Embryonic facial prominence (tissue), 1 donor: ENCODE results near the gene ALG5.

Source experiments
- DNase-seq: peaks from one replicate; pipeline ENCODE4 v3.0.0-alpha.2; 2016; ENCODE audit errors: extremely low spot score

The ALG5 gene

DNA sequence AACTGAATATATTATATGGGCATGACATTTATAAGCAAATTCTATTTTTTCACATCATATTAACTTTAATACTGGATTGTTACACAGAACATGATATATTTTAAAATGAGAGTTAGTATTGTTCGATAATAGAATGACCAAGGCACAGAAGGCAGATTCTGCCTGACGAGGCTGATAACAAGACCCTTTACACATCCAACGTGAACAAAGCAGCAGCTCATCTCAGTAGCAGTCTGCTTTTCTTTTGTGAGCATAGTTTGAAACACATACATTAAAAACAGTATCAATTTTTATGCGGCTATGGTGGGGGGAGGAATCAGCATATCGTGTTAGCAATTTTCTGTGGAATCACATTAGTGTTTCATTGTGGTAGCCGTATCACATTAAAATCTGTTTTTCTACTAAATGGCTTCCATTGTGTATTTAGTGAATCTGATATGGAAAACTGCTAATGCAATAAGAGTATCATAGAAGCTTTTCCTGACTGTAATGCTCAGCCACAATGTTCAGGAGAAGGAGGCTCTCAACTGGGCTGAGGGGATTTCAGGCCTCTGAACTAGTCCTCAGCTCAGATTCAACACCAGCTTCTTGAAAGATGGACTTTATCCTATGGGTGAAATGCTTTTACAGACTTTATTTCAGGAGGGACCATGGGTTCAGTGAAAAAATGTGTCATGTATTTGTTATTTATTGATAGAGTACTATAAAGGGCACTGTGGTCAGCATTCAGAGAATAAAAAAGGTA is 83.1 kb downstream of the ALG5 start:
- DNase-seq = no peak

DNA sequence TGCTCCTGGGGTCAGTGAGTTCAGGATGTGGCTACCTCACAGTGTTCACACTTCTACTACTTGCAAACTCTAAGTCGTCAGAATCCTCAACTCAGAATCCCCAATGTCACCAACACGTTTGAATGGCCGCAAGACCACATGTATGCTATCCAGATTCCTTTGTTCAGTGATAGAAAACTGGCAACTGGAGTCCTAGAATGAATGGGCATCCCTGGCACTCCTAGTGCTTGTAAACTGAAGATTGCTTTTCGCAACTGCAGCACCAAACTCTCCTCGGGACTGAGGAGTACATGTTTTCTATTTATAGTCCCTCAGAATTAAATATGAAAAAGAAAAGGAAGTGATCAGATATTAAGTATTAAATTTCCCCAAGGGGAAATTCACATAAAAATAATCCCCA is 84.0 kb downstream of the ALG5 start:
- DNase-seq = no peak

DNA sequence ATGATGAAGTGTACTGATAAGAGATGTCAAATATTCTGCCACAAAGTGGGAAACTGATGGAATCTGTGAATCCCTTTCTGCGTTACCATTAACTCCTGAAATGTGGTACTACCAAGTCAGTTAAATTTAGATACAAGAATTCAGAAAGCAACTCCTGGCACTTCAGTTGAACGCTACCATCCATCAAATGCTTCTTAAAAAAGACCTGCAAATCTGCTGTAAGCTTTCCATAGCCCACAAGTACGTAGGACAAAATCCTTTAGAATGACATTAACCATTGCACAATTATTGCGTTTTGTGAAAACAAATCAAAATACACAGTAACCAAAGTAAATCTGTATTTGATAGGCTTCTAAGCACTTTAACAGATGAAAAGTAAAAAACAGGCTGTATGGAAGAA is 84.5 kb downstream of the ALG5 start:
- no peak for DNase-seq

DNA sequence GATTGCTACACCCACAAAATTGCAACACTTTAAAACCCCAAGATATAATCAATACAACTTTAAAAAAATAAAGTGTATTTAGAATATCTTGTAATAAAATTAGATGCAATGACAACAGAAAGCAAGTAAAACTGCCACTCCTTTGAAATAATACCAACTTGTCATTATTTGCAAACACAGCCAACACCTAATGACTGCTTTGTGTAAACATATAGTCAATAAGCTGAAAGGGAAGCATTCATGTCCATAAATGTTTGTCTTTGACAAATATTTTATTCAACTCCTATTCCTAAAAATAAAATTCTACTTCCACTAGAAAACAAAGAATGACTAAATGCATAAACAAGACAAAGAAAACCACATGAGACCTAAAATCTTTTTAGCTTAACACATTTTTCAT is 85.7 kb downstream of the ALG5 start:
- DNase-seq = no peak

DNA sequence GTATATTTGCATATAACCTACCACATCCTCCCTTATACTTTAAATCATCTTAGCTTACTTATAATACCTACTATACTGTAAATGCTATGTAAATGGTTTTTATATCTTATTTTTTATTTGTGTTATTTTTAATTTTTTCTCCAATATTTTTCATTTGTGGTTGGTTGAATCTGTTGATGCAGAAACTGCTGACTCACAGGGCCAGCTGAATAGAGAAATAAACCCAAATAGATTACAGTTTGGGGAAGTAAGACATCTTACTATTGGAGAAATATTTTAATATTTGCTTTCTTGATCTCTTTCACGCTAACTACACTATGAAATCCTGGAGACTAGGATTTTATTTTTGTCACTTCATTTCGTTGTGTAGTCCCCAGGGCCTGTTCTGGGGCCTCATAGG is 86.2 kb downstream of the ALG5 start:
- no peak for DNase-seq

DNA sequence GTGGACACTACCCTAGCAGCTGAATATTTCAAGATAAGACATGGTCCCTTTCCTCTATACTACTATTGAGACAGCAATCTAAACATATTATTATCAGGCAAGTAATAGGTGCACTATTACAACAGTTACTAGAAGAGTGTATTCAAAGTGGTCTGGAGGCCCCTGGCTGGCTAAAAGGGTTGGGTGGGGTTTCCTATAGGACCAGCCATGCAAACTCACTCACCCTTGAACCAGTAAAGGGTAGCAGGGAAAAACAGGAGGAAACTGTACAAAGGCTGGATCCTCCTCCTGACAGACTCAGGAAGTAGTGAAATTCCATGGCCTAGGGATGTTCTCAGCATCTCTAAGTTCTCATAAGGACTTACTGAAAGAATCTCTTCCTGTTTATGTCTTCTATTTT is 86.8 kb downstream of the ALG5 start:
- DNase-seq = no peak

DNA sequence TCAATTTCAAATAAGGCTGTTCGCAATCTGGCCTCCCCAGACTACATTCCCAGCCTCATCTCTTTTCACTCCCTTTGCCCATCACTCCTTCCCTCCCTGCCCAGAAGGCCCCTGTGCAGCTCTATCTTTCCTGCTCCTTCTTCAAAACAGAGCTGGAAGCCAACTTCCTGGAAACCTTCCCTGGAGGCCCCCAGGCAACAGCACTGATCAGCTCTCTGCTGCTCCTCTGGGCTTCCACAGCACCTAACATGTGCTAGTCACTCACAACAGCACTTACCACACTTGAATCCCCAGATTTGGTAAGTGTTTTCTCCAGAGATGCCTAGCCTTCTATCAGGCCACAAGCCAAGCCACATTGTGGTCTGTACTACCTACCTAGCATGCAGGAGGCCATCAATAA is 88.6 kb downstream of the ALG5 start:
- no peak for DNase-seq

DNA sequence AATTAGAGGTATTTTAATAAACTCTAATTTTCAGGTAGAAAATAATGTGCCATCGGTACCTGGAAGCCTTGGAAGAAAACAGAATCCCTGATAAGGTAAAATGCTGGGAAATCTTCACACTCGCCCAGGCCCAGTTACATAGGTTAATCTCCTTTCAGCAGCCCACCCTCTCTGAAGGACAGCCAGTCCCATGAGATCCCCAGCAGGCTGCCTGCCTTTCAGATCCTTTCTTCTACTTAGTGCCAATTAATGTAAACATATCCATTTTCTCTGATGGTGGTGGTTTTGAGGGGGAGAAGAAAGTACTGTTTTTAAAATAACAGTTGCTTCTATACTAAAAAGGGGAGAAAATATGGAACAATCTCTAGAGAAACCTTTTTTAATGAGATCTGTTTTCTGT is 91.3 kb downstream of the ALG5 start:
- DNase-seq = no peak

DNA sequence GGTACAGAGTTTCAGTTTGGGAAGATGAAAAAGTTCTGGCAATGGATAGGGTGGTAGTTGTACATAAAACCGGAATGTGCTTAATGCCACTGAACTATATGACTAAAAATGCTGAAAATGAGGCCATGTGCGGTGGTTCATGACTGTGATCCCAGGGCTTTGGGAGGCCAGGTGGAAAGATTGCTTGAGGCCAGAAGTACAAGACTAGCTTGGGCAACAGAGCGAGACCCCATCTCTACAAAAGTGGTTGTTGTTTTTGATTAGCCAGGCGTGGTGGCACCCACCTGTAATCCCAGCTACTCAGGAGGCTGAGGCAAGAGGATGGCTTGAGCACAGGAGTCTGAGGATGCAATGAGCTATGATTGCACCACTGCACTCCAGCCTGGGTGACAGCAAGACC is 91.9 kb downstream of the ALG5 start:
- no peak for DNase-seq

DNA sequence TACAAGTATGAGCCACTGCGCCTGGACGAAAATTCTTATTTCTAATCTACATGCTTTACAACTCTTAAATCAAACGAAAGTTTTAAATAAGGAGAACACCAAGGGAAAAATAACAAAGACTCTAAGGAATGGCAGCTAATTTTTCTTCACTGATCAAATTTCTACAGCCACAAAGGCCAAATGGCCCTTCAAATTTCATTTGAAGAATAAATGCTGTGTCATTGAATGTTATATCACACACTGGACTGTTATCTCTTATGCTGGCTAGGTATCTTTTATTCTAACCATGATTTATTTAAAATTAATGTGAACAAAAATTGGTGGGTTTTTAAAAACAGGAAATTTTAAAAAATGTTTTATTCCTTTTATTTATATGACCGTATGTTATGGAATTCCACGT is 93.2 kb downstream of the ALG5 start:
- DNase-seq = no peak

DNA sequence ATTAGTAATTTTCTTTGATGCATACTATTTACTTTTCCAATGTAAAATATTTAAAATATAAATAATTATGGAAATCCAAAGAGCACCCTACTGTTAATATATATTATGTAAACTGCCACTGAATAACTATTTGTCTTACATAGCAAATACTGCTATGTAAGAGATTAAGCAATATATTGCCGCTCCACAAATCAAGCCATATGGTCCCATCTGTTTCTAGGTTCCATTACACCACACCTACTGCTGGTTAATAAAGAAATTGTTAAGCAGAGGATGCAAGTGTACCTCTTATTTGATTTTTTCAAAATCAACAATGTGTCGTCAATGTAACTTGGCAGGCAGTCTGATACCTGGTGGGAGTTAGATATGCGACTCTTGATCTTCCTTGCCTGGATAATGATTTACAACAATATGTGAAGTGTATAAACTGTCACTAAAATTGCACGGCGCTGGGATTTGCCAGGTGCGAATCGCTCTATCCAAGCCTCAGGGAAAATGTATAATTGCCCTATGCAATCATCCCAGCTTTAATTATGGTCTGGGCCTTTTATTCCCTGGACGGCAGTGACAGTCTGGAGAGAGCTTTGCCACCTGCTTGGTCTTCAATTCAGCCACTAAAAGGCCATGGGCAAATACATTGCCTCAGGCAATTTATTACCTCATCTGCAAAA is 95.1 kb downstream of the ALG5 start:
- no peak for DNase-seq
